IMR-90 (cell line): Measurements from ENCODE around the gene COL8A1.

Source experiments
- BHLHE40 ChIP-seq: fragments of 150-350 bp; IDR thresholded peaks from 2 replicates; pipeline ENCODE4 v1.6.1; 2016; ENCODE audit warnings: mild to moderate bottlenecking, low read depth, low read length
- CEBPB ChIP-seq: IDR thresholded peaks from 2 replicates; pipeline ENCODE4 v1.6.1; 2012; ENCODE audit warnings: low read depth, low read length, improper control_type of control experiment
- CTCF ChIP-seq: conservative IDR thresholded peaks from 2 replicates; pipeline ENCODE4 v1.5.1; 2012; ENCODE audit warnings: mild to moderate bottlenecking, low read depth, low read length, improper control_type of control experiment
- RFX5 ChIP-seq: IDR thresholded peaks from 2 replicates; pipeline ENCODE4 v1.8.0; 2012; ENCODE audit warnings: low read depth, mild to moderate bottlenecking, low read length, moderate library complexity
- USF2 ChIP-seq: fragments of 150-350 bp; IDR thresholded peaks from 2 replicates; pipeline ENCODE4 v1.6.1; 2017; ENCODE audit warnings: mild to moderate bottlenecking, antibody characterized with exemption, low read length, low read depth

- TF ChIP-seq CEBPB (no peak), USF2 (no peak), RFX5 (no peak), BHLHE40 (no peak), CTCF (no peak)
Observed at GRCh38 chr3:99704417-99704816, 66.0 kb downstream of the COL8A1 start.
